ENCODE data around the gene RNF222. TPM values are rescaled to one million over a fixed set of nuclear protein-coding genes. Genes with fewer than 3 reads are reported as not detected.

RNF222 gene
- total RNA-seq, 1 experiment from 2014 or later, result 0.09 TPM

GRCh38 chr17:8392274-8392673, 5.4 kb downstream of the RNF222 start:
- DNase-seq, result no peak
- Histone ChIP-seq H3K14ac (ENCODE audit: insufficient read depth, low read length) (0 out of 2 replicates have a peak overlapping the region, but pooled peaks have one; percentile 5), H4K5ac (ENCODE audit: insufficient read length, low read depth, low read length) (no peak overlapping the region)

More at GRCh38 chr17:8392274-8392673, 5.4 kb downstream of the RNF222 start:
- H3K36me3 Mint-ChIP-seq (ENCODE audit: insufficient read depth in 1 of 3, low read depth in 3 of 3), result no peaks in the 10 kb centered on the region
- Histone ChIP-seq H3K79me1 (ENCODE audit: insufficient read depth, low read depth, low read length, poor library complexity, severe bottlenecking) (no peaks in the 10 kb centered on the region), H3K4me2 (ENCODE audit: insufficient read depth, insufficient read length, low read length) (no peak overlapping the region), H2AK5ac (ENCODE audit: insufficient read length, low read length) (no peak overlapping the region), H4K91ac (ENCODE audit: insufficient read length, low read depth, low read length) (no peak overlapping the region), H3K4ac (ENCODE audit: low read depth, low read length) (no peak overlapping the region; the same call in 1 of the 2 replicates), H3K23me2 (ENCODE audit: insufficient read length, low read depth, low read length, poor library complexity, severe bottlenecking) (no peaks in the 10 kb centered on the region), H4K8ac (replicated peaks; ENCODE audit: insufficient read length, low read depth, low read length) (no peak overlapping the region), H2BK120ac (ENCODE audit: low read depth, low read length, poor library complexity, severe bottlenecking) (no peak overlapping the region), H3K27ac (ENCODE audit: insufficient read length, low read depth, low read length) (no peak overlapping the region), H2BK5ac (ENCODE audit: insufficient read length, low read length) (no peak overlapping the region), H3T11ph (ENCODE audit: low read length) (no peak overlapping the region), H3K27me3 (ENCODE audit: insufficient read depth, low read length) (peaks cover 3% of the 10 kb centered on the region; the same call in 1 of the 2 replicates), H2AFZ (ENCODE audit: low read length) (no peak overlapping the region), H3K79me2 (ENCODE audit: insufficient read depth, low read length) (no peaks in the 10 kb centered on the region), H3K9ac (ENCODE audit: extremely low read depth, insufficient read length, low read length) (no peak overlapping the region), H2BK20ac (ENCODE audit: low read depth, low read length, poor library complexity, severe bottlenecking) (no peak overlapping the region), H3K56ac (ENCODE audit: insufficient read length, low read depth, low read length) (no peak overlapping the region), H2BK15ac (ENCODE audit: low read depth, low read length) (no peak overlapping the region), H3K18ac (ENCODE audit: insufficient read length, low read depth, low read length) (no peak overlapping the region), H3K23ac (ENCODE audit: insufficient read length, low read depth, low read length) (no peak overlapping the region), H3K4me1 (ENCODE audit: insufficient read depth, low read length) (no peaks in the 10 kb centered on the region; the same call in 1 of the 2 replicates), H4K20me1 (ENCODE audit: control insufficient read depth, insufficient read depth, insufficient read length) (no peaks in the 10 kb centered on the region), H3K9me3 (ENCODE audit: control insufficient read depth, low read depth, low read length) (no peaks in the 10 kb centered on the region), H2BK12ac (ENCODE audit: insufficient read length, low read depth, low read length) (no peak overlapping the region)
- H3K27ac Mint-ChIP-seq, result no peak overlapping the region
- H3K4me3 Mint-ChIP-seq, result no peak overlapping the region
- peaks cover 14% of the 10 kb centered on the region for H3K27me3 Mint-ChIP-seq (ENCODE audit: low read depth)
- TF ChIP-seq, protein P1, sequence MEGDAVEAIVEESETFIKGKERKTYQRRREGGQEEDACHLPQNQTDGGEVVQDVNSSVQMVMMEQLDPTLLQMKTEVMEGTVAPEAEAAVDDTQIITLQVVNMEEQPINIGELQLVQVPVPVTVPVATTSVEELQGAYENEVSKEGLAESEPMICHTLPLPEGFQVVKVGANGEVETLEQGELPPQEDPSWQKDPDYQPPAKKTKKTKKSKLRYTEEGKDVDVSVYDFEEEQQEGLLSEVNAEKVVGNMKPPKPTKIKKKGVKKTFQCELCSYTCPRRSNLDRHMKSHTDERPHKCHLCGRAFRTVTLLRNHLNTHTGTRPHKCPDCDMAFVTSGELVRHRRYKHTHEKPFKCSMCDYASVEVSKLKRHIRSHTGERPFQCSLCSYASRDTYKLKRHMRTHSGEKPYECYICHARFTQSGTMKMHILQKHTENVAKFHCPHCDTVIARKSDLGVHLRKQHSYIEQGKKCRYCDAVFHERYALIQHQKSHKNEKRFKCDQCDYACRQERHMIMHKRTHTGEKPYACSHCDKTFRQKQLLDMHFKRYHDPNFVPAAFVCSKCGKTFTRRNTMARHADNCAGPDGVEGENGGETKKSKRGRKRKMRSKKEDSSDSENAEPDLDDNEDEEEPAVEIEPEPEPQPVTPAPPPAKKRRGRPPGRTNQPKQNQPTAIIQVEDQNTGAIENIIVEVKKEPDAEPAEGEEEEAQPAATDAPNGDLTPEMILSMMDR (conservative IDR thresholded peaks at IDR 0.05), result no peak
- H3K9me3 Mint-ChIP-seq, result no peaks in the 10 kb centered on the region
- H3K4me1 Mint-ChIP-seq, result peaks cover 13 to 15% of the 10 kb centered on the region in 2 experiments
- WGBS (ENCODE audit: extremely low coverage, insufficient read length, low lambda C conversion rate), result no CpG with 5 or more reads among the region's 18 CpGs

Data from H9 (cell line).